ENCODE measurements around the gene ASB2.

The ASB2 gene

DNA sequence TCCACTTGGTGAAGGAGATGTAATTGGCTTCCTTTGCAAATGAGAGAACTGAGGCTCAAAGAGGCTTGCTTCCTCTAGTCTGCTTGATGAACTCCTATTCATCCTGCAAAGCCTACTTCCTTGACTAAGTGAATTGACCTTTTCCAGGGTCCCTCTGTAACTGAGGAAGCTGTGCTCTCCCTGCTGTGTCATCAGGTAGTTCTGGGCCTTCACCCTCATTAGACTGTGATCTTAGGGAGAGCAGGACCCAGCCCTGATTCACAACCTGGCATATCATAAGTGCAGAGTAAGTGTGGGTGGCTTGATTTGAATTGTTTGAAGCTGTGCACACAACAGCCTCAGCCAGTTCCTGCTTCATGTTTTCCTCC lies 16.3 kb downstream of the ASB2 start:
- no peak overlapping the region for H3K27ac ChIP-seq (ENCODE audit: low read depth, low read length)
- H3K4me3 ChIP-seq (ENCODE audit: low read depth, low read length) = no peak overlapping the region

DNA sequence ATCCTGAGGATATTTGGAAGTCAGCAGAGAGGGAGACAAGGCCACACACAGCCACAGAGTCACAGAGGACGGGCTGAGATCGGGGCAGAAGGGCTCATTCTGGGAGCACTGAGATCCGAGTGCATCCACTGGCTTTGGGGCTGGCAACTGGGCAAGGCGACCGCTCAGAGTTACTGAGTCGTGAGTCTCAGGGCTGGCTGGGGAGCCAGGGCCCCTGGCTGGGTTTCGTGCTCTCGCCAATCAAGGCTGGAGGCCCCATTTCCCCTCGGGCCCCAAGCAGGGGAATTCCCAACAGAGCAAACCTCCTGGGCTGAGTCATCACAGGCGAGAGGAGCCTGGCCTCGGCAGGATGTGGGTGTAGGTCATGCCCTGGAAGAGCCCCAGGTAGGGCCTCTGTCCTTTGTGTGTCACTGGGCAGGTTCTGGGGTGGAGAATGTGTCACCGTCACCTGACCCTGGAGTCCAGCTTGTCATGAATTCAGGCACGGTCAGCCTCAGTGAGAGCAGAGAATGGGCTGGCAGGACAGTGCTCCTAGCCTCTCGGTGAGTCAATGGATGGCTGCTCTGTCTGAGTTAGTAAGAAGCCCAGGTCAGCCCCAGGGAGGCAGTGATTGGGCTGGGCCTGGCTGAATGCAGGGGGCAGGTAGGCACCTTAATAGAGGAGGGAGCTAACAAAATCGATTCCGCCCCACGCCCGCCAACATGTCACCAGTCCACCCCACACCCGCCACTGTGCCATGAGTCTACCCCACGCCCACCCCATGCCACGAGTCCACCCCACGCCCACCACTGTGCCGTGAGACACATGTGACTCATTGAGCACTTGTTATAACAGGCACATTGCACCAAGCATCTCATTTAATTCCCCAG lies 16.9 kb downstream of the ASB2 start:
- no peak overlapping the region for H3K27ac ChIP-seq (ENCODE audit: low read depth, low read length)
- H3K4me3 ChIP-seq (ENCODE audit: low read depth, low read length) = no peak overlapping the region
- peak overlapping the region; percentile 16 for H3K9ac ChIP-seq (ENCODE audit: low read length)
- no peaks in the 10 kb centered on the region for H3K9me3 ChIP-seq (ENCODE audit: control insufficient read depth, insufficient read depth, low read depth, low read length)
- no peaks in the 10 kb centered on the region for H3K36me3 ChIP-seq (ENCODE audit: control insufficient read depth, insufficient read depth, low read length)
- H3K4me1 ChIP-seq (ENCODE audit: control insufficient read depth, insufficient read depth, low read length) = peaks cover 48% of the 10 kb centered on the region
- H3K27me3 ChIP-seq (ENCODE audit: control insufficient read depth, insufficient read depth, low read length) = no peaks in the 10 kb centered on the region; the same call in 1 of the 2 replicates

More for the DNA sequence above, 16.3 kb downstream of the ASB2 start:
- no peaks in the 10 kb centered on the region for H3K27me3 ChIP-seq (ENCODE audit: control insufficient read depth, insufficient read depth, low read length)
- no peak overlapping the region for H3K9ac ChIP-seq (ENCODE audit: low read length)
- H3K36me3 ChIP-seq (ENCODE audit: control insufficient read depth, insufficient read depth, low read length) = no peaks in the 10 kb centered on the region
- H3K9me3 ChIP-seq (ENCODE audit: control insufficient read depth, insufficient read depth, low read depth, low read length) = no peaks in the 10 kb centered on the region
- H3K4me1 ChIP-seq (ENCODE audit: control insufficient read depth, insufficient read depth, low read length) = peaks cover 47% of the 10 kb centered on the region

DNA sequence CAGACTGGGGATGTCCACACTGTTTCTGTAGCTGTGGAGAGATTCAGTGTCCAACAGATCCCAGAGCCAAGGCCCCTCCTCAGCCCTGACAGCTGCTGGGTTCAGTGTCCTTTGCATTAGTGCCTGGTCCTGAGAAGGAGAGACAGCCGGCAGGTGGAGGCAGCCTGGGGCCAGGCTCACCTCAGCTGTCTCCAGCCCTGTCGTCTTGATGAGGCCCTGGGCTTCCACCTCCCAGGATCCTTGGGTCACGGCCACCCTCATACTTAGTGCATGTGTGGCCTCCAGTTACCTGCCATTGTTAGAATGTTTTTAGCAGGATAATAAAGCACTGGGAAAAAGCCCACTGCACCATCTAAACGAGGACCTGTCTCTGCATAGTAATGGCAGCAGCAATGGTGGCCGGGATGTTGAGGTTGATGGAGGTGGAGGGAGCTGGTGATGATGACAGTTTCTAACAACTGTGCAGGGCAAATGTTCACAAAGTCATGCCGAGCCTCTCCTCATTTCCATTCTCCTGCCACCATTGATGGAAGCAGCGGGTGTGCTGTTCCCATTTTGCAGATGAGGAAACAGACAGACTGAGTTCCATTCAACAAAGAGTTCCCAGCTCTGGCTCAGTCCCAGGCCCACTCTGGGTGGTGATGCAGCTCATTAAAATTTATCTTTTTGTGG lies 17.7 kb downstream of the ASB2 start:
- H3K9me3 ChIP-seq (ENCODE audit: control insufficient read depth, insufficient read depth, low read depth, low read length) = no peaks in the 10 kb centered on the region
- no peaks in the 10 kb centered on the region for H3K36me3 ChIP-seq (ENCODE audit: control insufficient read depth, insufficient read depth, low read length)
- no peak overlapping the region for H3K4me3 ChIP-seq (ENCODE audit: low read depth, low read length)
- H3K27me3 ChIP-seq (ENCODE audit: control insufficient read depth, insufficient read depth, low read length) = no peaks in the 10 kb centered on the region; the same call in 1 of the 2 replicates
- H3K9ac ChIP-seq (ENCODE audit: low read length) = peak overlapping the region; percentile 16
- peaks cover 55% of the 10 kb centered on the region for H3K4me1 ChIP-seq (ENCODE audit: control insufficient read depth, insufficient read depth, low read length)
- H3K27ac ChIP-seq (ENCODE audit: low read depth, low read length) = no peak overlapping the region

DNA sequence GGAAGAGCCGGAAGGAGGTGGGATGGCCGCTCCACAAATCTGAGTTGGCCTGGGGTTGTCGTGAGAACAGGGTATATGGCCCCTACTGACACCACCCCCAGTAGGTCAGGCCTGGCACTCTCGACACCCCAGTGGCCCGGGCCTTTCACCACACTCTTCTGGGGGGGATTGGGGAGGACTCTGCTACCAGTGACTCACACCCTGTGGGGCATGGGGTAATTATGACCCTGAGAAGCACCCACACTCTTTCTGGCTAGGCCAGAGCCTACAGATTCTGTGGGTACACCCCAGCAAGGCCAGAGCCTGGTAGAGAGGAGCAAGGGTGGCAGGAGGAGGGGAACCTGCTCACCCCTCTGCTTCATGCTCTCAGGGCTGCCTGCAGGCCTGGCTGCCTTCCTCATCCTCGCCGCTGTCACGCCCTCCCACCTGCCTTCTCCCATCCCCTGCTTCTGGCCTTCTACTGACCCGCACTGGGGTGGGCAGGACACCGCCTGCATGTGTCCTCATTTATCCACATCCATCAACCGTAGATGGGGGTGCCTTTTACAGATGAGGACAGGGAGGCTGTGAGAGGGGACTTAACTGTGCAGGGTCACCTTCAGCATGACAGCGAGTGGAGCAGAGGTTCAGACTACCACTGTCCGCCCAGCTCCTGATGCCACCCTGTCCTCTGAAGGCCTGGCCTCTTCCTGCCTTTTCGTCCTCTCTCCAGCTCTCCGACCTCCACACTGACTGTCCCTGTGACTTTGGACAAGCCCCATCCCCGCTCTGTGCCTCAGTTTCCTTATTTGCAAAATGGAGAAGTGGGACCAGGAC lies 18.4 kb downstream of the ASB2 start:
- Histone ChIP-seq H3K27ac (ENCODE audit: low read depth, low read length) (no peak overlapping the region), H3K36me3 (ENCODE audit: control insufficient read depth, insufficient read depth, low read length) (no peaks in the 10 kb centered on the region), H3K4me3 (ENCODE audit: low read depth, low read length) (no peak overlapping the region), H3K27me3 (ENCODE audit: control insufficient read depth, insufficient read depth, low read length) (no peaks in the 10 kb centered on the region; the same call in 1 of the 2 replicates), H3K4me1 (ENCODE audit: control insufficient read depth, insufficient read depth, low read length) (peaks cover 61% of the 10 kb centered on the region), H3K9me3 (ENCODE audit: control insufficient read depth, insufficient read depth, low read depth, low read length) (no peaks in the 10 kb centered on the region), H3K9ac (ENCODE audit: low read length) (no peak overlapping the region)

DNA sequence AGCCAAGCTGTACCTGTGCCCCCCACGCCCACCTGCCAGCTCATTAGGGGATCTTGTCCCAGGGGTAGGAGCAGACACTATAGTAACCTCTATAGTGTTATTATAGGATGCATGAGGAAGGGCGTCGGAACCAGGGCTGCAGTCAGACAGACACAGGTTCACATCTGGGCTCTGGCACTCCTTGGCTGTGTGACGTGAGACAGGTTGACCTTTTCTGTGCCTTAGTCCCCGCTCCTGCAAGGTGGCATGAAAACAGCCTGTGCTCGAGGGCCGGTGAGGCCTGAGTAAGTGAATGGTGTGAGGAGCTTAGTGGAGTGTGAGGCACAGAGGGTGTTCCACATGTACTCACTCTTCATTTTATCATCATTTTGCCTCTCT lies 19.0 kb downstream of the ASB2 start:
- Histone ChIP-seq H3K27me3 (ENCODE audit: control insufficient read depth, insufficient read depth, low read length) (no peaks in the 10 kb centered on the region; the same call in 1 of the 2 replicates), H3K4me3 (ENCODE audit: low read depth, low read length) (no peak overlapping the region), H3K4me1 (ENCODE audit: control insufficient read depth, insufficient read depth, low read length) (peaks cover 60% of the 10 kb centered on the region), H3K36me3 (ENCODE audit: control insufficient read depth, insufficient read depth, low read length) (no peaks in the 10 kb centered on the region), H3K9ac (ENCODE audit: low read length) (no peak overlapping the region), H3K9me3 (ENCODE audit: control insufficient read depth, insufficient read depth, low read depth, low read length) (no peaks in the 10 kb centered on the region), H3K27ac (ENCODE audit: low read depth, low read length) (no peak overlapping the region)

DNA sequence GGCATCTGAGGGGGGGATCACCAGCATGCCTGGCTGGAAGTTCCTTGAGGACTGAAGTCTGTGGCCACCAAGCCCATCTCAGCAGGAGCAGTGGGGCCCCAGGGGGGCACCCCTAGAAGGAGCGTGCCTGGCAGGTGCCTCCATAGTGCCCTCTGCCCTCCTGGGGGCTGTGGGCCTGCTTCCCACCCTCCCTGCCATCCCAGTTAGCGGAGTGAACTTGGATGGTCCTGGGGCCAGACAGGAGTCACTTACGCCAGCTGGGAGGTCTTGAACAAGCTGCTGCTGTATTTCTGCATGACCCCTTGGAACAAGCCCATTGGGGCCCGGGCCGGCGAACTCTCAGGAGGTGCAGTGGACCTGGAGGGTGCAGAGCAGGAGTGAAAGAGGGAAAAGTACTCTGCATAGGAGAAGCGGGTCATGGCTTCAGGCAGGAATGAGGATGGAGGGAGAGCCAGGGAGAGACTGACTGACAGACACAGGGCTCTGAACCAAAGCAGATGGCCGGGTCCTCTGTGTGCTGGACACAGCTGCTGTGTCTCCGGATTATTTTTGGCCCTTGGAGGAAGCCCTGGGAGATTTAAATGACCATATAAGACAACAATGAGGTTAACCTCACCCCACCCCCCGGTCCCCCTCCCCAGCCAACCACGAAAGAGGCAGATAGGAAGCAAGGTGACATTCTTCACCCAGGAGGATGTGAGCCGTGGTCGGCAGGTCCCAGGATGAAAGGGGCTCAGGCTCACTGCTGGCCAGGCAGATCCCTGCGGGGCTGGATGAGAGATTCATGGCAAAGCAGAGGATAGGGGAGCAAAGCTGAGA lies 19.6 kb downstream of the ASB2 start:
- Histone ChIP-seq H3K36me3 (ENCODE audit: control insufficient read depth, insufficient read depth, low read length) (no peaks in the 10 kb centered on the region), H3K27ac (ENCODE audit: low read depth, low read length) (no peak overlapping the region), H3K9ac (ENCODE audit: low read length) (no peak overlapping the region), H3K4me1 (ENCODE audit: control insufficient read depth, insufficient read depth, low read length) (peaks cover 60% of the 10 kb centered on the region), H3K4me3 (ENCODE audit: low read depth, low read length) (no peak overlapping the region), H3K9me3 (ENCODE audit: control insufficient read depth, insufficient read depth, low read depth, low read length) (no peaks in the 10 kb centered on the region), H3K27me3 (ENCODE audit: control insufficient read depth, insufficient read depth, low read length) (no peaks in the 10 kb centered on the region; the same call in 1 of the 2 replicates)

DNA sequence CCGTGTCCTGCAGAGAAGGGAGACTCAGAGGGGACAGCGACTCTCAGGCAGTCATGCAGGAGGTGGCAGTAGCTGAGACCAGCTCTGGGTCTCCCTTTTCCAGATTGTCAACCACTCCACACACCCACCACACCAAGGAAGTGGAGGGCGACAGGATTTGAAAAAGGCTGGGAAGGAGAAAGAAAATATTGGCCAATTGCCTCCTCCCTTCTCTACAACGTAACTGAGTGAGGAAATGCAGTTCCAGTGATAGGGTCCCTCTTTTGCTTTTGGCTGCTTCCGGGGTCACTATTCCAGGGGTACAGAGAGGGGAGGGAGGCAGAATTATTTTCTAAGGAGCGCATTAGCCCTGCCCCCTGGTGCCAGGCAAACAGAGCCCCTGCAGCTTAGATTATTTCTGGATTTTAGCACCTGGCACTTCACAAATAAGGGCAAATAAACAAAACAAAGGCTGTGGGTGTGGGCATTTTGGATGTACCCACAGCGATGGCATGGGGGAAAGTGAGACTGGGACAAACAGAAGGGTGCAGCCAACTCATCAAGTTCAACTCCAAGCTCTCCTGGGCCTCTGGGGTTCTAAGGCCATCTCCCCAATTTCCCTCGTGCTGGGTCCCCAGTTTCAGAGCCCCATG lies 20.4 kb downstream of the ASB2 start:
- no peaks in the 10 kb centered on the region for H3K9me3 ChIP-seq (ENCODE audit: control insufficient read depth, insufficient read depth, low read depth, low read length)
- no peak overlapping the region for H3K27ac ChIP-seq (ENCODE audit: low read depth, low read length)
- H3K4me1 ChIP-seq (ENCODE audit: control insufficient read depth, insufficient read depth, low read length) = peaks cover 60% of the 10 kb centered on the region
- H3K36me3 ChIP-seq (ENCODE audit: control insufficient read depth, insufficient read depth, low read length) = no peaks in the 10 kb centered on the region
- H3K27me3 ChIP-seq (ENCODE audit: control insufficient read depth, insufficient read depth, low read length) = no peaks in the 10 kb centered on the region; the same call in 1 of the 2 replicates
- no peak overlapping the region for H3K4me3 ChIP-seq (ENCODE audit: low read depth, low read length)
- H3K9ac ChIP-seq (ENCODE audit: low read length) = no peak overlapping the region

DNA sequence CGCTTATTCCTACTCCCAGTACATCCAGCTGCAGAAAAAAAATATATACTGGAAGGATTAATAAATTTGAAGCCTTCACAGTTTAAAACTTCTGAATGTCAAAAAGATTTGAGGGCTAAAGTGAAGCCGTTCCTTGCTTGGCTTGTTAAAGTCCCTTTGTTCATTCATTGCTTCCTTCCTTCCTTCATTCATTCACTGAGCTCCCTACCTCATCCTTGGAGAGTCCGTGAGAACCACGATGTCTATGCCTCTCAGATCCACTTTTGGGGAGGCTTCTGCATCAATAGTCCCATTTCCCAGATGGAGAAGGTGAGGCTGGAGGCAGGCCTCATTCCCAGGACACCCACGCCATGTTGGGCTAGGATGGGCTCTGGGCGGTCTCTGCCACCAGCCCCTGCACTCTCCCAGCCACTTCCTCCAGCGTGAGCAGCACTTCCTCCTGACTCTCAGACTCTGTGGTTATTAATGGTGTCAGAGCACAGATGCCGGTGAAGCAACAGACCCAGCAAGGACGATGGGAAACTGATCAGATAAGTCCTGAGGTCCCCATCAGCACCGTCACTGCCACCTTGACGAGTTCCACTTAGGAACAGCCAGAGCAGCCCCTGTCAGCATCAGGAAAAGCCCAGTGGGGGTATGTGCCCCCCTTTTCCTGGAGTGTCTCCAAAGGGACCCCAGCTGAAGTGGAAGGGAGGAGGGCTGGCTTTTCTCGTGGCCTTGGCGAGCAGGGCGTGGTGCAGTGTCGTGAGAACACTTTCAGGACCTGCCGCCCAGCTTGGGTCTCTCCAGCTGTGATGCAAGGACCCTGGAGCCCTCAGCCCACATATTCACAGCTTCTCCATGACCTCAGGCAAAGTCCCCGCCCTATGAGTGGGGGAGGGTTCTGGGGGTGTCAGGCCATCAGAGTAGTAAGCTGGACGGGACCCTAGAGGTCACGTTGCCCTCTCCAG lies 21.2 kb downstream of the ASB2 start:
- Histone ChIP-seq H3K9ac (ENCODE audit: low read length) (no peak overlapping the region), H3K27me3 (ENCODE audit: control insufficient read depth, insufficient read depth, low read length) (no peaks in the 10 kb centered on the region; the same call in 1 of the 2 replicates), H3K27ac (ENCODE audit: low read depth, low read length) (no peak overlapping the region), H3K36me3 (ENCODE audit: control insufficient read depth, insufficient read depth, low read length) (no peaks in the 10 kb centered on the region), H3K4me1 (ENCODE audit: control insufficient read depth, insufficient read depth, low read length) (peaks cover 59% of the 10 kb centered on the region), H3K4me3 (ENCODE audit: low read depth, low read length) (no peak overlapping the region), H3K9me3 (ENCODE audit: control insufficient read depth, insufficient read depth, low read depth, low read length) (no peaks in the 10 kb centered on the region)

DNA sequence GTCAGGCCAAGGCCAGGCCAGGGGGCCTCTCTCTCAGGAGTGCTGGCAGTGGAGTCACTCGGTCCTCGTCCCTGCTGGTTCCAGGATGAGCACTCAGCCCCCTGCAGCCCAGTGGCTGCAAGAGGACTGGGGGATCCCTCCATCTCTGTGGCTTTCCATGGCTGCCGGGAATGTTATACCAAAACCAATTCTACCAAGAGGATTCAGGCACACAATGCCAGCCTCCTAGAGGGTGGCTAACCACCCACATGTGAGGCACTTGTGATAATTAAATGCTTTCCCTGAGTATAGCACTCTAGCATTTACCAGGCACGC lies 21.9 kb downstream of the ASB2 start:
- Histone ChIP-seq H3K4me3 (ENCODE audit: low read depth, low read length) (no peak overlapping the region), H3K4me1 (ENCODE audit: control insufficient read depth, insufficient read depth, low read length) (peaks cover 52% of the 10 kb centered on the region), H3K27ac (ENCODE audit: low read depth, low read length) (no peak overlapping the region), H3K36me3 (ENCODE audit: control insufficient read depth, insufficient read depth, low read length) (no peaks in the 10 kb centered on the region), H3K9ac (ENCODE audit: low read length) (no peak overlapping the region), H3K27me3 (ENCODE audit: control insufficient read depth, insufficient read depth, low read length) (no peaks in the 10 kb centered on the region; the same call in 1 of the 2 replicates), H3K9me3 (ENCODE audit: control insufficient read depth, insufficient read depth, low read depth, low read length) (no peaks in the 10 kb centered on the region)

All from HUES6 (cell line).